Activated naive CD8-positive, alpha-beta T cell treated with anti-CD3 and anti-CD28 coated beads, Interleukin-2, amount 50 U/mL, for 16 hours (primary cell): Measurements from ENCODE around the gene PLS1.
"Not testable (repeated sequence)": the region's sequence is repeated elsewhere in the genome, so short reads cannot be mapped to it uniquely, and the experiment has no call there.

ENCODE experiments used
- DNase-seq: peaks from one replicate; pipeline ENCODE4 v3.0.0-alpha.2; 2020; ENCODE audit warnings: low read depth, low spot score

PLS1 gene

DNA sequence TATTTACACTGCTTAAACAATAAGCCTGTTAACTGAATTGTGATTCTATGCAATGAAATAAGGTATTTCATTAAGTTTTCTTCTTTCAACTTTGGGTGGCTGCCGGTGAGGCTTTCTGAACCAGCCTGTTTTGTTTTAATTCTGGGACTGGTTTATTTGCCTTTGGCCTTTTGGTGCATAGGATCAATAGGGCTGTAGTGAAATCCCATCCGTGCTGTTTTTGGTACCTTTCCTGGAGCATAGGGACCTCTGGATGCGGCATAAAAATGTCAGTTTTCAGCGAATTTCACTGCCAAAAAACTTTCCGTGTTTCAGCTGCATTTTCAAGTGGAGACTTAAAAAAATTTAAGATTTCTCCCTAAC, 514 bp downstream of the PLS1 start:
- DNase-seq: no peak

DNA sequence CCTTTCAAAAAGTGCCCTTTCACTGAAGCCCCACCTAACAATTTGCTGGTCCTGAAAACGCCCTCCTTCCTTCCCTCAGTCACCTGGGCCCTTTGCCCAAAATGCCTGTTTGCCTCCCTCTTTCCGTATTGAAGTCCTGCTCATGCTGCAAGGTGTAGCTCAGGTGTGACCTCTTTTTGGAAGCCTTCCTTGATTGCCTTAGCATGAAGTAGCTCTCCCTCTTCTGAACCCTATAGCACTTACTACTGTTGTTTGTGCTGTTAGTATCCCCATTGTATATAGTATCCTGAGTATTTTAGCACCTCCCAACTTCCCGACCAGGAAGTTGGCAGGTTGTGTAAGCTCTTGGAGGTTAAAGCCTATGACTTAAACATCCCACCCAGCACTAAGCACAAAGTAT, 1.7 kb downstream of the PLS1 start:
- DNase-seq: no peak

DNA sequence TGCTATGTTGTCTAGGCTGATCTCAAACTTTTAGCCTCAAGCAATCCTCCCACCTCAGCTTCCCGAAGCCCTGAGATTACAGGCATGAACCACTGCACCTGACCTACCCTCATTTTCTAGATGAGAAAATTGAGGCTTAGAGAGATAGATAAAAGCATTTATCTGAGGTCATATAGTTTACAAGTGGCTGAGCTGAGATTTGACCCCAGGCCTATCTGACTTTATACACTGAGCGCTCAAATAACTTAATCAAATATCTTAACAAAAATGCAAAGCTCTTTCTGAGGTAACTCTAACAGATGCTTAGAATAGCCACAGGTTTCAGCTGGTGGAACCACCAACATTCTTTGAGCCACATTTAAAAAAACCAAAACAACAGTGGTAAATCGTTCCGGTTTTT, 5.5 kb downstream of the PLS1 start:
- no peak for DNase-seq

DNA sequence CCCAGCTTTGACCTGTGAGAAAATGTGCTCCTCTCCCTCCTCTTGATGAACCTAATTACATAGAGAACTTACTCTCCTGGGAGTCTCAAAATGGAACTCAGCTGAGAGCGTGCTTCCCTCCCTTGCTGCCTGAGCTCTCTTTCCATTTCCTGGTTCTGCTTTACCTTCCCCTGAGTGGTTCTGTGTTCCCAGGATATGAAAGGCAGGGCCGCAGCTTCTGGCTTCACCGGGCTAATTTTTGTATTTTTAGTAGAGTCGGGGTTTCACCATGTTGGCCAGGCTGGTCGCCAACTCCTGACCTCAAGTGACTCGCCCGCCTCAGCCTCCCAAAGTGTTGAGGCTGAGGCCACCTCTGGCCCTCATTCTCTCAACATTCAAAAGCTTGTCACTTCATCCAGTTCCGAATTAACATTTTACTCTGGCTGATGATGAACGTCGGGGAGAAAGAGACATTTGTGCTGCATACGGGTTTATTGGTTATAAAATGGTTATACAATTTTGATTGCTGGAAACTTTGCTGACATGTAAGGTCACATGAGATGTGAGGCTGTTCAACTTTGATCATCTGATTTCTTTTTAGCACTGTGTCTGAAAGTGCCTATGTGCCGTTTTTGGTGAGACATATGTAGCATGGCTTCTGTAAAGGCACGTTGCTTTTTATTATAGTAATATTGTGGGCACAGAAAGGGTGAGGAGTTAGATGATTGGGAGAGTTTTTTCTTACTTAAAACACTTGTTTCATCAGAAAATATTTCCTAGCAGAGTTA, 6.6 kb downstream of the PLS1 start:
- DNase-seq: no peak

DNA sequence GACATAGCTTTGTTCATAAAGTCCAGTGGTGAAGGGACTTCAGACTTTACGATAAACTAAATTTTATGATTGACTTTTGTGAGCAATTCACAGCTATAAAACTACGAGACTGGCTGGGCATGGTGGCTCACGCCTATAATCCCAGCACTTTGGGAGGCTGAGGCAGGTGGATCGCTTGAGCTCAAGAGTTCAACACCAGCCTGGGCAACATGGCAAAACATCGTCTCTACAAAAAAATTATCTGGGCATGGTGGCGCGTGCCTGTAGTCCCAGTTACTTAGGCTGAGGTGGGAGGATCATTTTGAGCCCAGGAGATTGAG, 7.2 kb downstream of the PLS1 start:
- not testable (repeated sequence) for DNase-seq

- no peak for DNase-seq
These were observed 8.7 kb downstream of the PLS1 start for GRCh38 chr3:142604940-142605339.

GRCh38 chr3:142608631-142609030, 12.4 kb downstream of the PLS1 start:
- DNase-seq: no peak

DNA sequence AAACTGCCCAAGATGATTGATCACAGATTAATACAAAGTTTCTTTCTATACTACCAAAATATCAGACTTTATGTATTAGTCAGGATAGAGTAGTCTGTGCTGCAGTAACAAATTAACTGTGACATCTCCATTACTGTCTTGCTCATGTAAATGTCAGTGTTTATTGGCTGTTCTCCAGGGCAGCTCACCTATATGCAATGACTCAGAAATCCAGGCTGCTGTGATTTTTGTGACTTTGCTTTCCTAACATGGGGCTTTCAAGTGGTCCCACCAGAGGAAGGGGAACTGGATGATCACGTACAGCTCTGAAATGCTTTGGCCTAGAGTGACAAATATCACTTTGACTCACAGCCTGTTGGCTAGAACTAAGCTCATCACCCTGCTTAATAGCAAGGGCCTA, 12.9 kb downstream of the PLS1 start:
- no peak for DNase-seq

GRCh38 chr3:142611206-142611605, 15.0 kb downstream of the PLS1 start:
- DNase-seq: no peak

DNA sequence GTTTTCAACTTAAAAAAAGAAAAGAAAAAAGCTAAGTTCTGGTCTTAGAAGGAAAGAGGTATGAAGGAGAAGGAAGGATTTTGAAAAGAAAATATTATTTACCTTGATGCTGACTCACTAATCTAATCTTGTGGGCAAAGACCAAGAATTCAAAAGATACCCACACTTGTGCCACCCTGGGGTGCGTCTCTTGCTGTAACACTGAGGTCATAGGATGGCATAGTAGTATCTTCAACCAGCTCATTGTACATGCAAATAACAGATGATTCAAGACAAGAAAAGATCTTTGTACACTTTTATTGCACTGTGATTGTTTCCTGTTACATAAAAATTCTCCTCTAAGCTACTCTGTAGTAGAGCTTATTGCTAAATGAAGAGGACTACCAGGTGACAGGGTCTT, 17.3 kb downstream of the PLS1 start:
- DNase-seq: no peak

DNA sequence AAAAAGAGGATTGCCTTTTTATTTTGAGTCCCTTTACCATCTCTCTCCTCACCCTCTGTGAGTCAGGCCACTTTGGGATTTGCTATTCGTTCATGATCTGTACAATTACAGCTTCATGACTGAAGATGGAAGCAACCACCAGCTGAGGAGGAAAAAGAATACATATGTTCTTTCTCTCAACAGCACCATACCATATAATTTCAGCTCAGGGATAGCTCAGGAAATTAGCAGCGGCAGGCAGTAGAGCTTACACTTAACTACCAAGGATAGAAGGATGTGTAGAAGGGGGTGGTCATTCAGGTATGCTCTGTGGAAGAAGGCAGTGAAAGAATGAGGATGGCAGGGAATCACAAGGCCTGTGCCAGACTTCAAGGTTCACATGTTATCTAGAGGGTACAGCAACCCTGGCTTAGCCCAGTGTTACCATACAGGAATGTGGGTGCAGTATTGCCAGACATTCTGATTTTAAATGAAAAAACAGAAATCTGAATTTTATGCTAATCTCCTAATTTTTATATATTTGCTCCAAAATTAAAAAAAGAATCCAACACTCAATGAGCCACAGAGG, 17.9 kb downstream of the PLS1 start:
- no peak for DNase-seq

DNA sequence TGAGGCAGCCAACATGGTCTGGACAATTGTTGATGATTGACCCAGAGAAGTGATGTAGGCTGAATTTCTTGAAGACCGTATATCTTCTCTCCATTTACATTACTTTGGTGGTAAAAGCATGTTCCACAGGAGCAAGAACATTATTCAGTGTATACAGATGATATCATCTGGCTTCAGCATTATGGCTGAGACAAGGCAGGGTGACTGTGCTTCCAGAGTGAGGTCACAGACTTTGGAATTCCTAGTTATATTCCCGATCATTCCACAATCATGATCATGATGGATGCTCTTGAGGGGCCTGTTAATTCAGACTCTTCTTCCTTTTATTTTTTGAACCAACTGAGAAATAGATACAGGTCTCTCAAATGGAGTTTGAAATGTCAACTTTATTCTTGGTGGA, 19.0 kb downstream of the PLS1 start:
- no peak for DNase-seq

GRCh38 chr3:142618917-142619461, 22.8 kb downstream of the PLS1 start:
- no peak for DNase-seq

GRCh38 chr3:142622405-142622804, 26.2 kb downstream of the PLS1 start:
- DNase-seq: no peak

DNA sequence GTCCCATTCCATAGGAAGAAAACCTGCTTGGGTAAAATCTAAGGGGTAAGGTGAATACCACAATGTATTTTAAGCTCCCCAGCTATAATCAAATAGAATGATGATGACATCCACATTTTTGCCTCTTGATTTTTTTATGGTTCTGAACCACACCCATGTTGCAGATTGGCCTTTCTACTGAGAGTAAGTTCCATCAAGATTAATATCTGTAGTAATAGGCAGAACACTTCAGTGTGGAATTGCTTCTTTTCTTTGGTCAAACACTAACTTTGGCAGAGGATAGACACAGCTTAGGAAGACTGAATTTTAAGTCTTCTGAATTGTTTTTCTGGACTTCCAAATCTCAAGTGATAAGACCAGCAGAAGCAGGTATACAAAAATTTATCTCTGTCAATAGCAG, 27.0 kb downstream of the PLS1 start:
- no peak for DNase-seq

- DNase-seq: no peak
These were observed 28.4 kb downstream of the PLS1 start for GRCh38 chr3:142624341-142625152.

- no peak for DNase-seq
These were observed 28.9 kb downstream of the PLS1 start for GRCh38 chr3:142625153-142625440.

DNA sequence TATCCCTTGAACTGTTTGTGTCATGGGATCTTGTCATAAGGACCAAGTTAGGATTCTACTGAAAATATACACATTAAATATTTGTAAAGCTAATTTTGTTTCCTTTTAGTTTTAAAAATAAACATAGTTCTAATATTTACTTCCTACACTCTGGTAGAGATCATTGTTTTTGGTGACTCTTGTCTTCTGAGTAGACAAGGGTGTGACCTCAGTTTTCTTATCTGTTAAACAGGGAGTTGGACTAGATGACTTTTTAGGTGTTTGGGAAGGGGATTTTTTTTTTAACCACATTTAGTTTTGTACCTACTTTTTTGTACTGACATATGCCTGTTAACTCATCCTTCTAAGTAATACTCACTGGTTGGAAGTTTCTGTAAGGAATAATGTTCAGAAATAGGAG, 30.8 kb downstream of the PLS1 start:
- no peak for DNase-seq

- DNase-seq: no peak
These were observed 32.6 kb downstream of the PLS1 start for GRCh38 chr3:142628801-142629200.

DNA sequence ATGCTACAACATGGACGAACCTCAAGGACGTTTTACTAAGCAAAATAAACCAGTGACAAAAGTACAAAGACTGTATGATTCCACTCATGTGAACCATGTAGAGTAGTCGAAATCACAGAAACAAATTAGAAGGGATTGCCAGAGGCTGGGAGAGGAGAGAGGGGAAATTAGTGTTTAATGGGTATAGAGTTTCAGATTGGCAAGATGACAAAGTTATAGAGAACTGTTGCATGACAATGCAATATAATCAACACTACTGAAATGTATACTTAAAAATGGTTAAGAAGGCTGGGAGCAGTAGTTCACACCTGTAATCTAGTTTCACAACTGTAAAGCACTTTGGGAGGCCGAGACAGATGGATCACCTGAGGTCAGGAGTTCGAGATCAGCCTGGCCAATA, 36.9 kb downstream of the PLS1 start:
- no peak for DNase-seq

DNA sequence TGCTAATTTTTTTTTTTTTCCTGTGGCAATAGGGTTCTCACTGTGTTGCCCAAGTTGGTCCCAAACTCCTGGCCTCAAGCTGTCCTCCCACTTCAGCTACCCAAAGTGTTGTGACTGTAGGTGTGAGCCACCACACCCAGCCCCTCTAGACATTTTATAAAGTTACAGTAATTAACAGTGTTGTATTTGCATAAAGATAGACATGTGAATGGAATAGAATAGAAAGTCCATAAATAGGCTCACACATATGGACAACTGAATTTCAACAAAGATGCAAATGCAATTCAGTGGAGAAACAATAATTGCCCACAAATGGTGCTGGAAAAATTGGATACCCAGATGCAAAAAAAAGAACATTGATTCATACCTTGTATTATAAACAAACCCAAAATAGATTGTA, 39.9 kb downstream of the PLS1 start:
- no peak for DNase-seq

DNA sequence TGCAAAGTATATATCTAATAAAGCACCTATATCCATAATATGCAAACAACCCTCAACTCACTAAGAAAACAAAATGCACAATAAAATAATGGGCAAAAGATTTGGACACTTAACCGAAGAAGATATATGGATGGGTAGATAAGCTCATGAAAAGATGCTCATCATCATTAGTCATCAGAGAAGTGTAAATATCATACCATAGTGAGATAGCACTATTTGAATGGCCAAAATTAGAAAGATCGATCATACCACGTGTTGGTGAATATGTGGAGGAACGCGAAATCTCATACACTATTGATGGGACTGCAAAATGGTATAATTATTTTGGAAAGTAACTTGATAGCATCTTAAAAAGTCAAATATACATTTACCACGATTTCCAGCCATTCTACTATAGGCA, 40.5 kb downstream of the PLS1 start:
- DNase-seq: no peak

DNA sequence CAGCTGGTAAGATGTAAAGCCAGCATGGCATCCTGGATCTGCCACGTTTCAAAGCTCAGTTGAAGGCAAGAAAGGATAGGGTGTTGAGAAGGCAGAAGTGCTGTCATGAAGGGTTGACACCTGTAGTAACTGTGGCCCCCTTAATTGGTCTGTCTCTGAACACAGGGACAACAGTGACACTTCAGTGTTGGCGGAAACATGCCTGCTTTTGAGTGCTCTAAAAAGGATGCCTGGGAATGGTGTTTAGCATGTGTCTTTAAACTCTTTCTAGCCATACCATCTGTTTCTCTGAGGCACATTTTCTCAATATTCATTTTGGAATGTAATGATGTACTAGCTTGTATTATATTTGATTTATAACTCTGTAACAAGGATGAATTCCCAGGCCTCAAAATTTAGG, 42.1 kb downstream of the PLS1 start:
- no peak for DNase-seq
